Ovary (tissue), 3 donors: ENCODE measurements around the gene BCOR.

Experiments
- CTCF ChIP-seq, 3 donors: fragments of 450-650 bp in 2 of 3; fragments of 200-600 bp in 1 of 3; IDR thresholded peaks; one replicate each; pipeline versions ENCODE4 v1.5.1 to v1.8.0; 2016 to 2022; ENCODE audit warnings: antibody characterized with exemption in 3 of 3, mild to moderate bottlenecking in 1 of 3
- POLR2A ChIP-seq: fragments of 450-650 bp; IDR thresholded peaks from one replicate; pipeline ENCODE4 v1.6.1; 2017; ENCODE audit warnings: antibody characterized with exemption, mild to moderate bottlenecking, moderate library complexity
- donor health status: DM: no; HTN: no; CAD: no.

DNA sequence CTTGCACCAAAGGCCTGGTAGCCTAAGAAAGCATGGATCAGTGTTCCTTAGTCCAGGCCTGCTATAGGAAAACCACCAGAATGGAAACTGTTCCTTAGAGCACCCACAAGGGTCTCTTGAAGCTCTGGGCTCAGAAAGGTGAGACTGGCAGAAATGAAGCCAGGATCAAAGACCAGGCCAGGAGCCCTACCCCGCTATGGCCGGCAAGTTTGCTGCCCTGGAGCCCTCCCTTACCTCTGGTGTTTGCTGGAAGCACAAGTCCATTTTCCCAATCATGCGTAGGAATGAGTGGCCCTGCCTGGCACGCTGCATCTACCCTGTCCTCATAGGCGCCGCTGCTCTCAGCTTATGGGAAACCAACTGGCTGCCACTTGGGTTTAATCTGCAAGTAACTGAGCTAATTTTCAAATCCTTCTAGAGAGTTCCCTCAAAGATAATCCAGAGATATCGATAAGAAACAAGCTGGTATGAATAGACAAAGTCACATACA, 37.4 kb downstream of the BCOR start:
- TF ChIP-seq CTCF (IDR thresholded peaks at IDR 0.05) (no peak), POLR2A (no peak)
